Activated CD4-positive, alpha-beta T cell treated with anti-CD3 and anti-CD28 coated beads, Interleukin-10, Interleukin-2, amounts not matched to agents 100 ng/mL and 50 ng/mL, durations not matched to agents 16 hours and 8 hours (primary cell): ENCODE data around the gene PGM2.
"Not testable (repeated sequence)": the region's sequence is repeated elsewhere in the genome, so short reads cannot be mapped to it uniquely, and the experiment has no call there.

Experiments used
- DNase-seq: peaks from one replicate; pipeline ENCODE4 v3.0.0-alpha.2; 2020

PGM2 gene

GRCh38 chr4:37818752-37819151, 7.7 kb upstream of the PGM2 start:
- no peak for DNase-seq

GRCh38 chr4:37820458-37820857, 6.0 kb upstream of the PGM2 start:
- DNase-seq: not testable (repeated sequence)

- DNase-seq: no peak
Observed at GRCh38 chr4:37821953-37822605, 4.4 kb upstream of the PGM2 start.

GRCh38 chr4:37825501-37825900, 985 bp upstream of the PGM2 start:
- DNase-seq: not testable (repeated sequence)

- no peak for DNase-seq
Observed at GRCh38 chr4:37825968-37826294, 555 bp upstream of the PGM2 start.

- peak; percentile 20 for DNase-seq
Observed at GRCh38 chr4:37827030-37827685, 672 bp downstream of the PGM2 start.

GRCh38 chr4:37827802-37828321, 1.4 kb downstream of the PGM2 start:
- no peak for DNase-seq

- no peak for DNase-seq
Observed at GRCh38 chr4:37828843-37829242, 2.4 kb downstream of the PGM2 start.

GRCh38 chr4:37830640-37831039, 4.2 kb downstream of the PGM2 start:
- no peak for DNase-seq

GRCh38 chr4:37835031-37835430, 8.5 kb downstream of the PGM2 start:
- no peak for DNase-seq

- no peak for DNase-seq
Observed at GRCh38 chr4:37835806-37836205, 9.3 kb downstream of the PGM2 start.

GRCh38 chr4:37836274-37836673, 9.8 kb downstream of the PGM2 start:
- DNase-seq: no peak

GRCh38 chr4:37836838-37837440, 10.5 kb downstream of the PGM2 start:
- DNase-seq: no peak

GRCh38 chr4:37837446-37837845, 11.0 kb downstream of the PGM2 start:
- peak; percentile 24 for DNase-seq

GRCh38 chr4:37839426-37839825, 12.9 kb downstream of the PGM2 start:
- DNase-seq: no peak

GRCh38 chr4:37844204-37844603, 17.7 kb downstream of the PGM2 start:
- DNase-seq: no peak

GRCh38 chr4:37845201-37845600, 18.7 kb downstream of the PGM2 start:
- no peak for DNase-seq

- DNase-seq: no peak
Observed at GRCh38 chr4:37847311-37847884, 20.9 kb downstream of the PGM2 start.

GRCh38 chr4:37852376-37852775, 25.9 kb downstream of the PGM2 start:
- DNase-seq: no peak

GRCh38 chr4:37858112-37858511, 31.6 kb downstream of the PGM2 start:
- no peak for DNase-seq

GRCh38 chr4:37858872-37859271, 32.4 kb downstream of the PGM2 start:
- no peak for DNase-seq

- no peak for DNase-seq
Observed at GRCh38 chr4:37860266-37860665, 33.8 kb downstream of the PGM2 start.

- DNase-seq: no peak
Observed at GRCh38 chr4:37862961-37863360, 36.5 kb downstream of the PGM2 start.

GRCh38 chr4:37864786-37865185, 38.3 kb downstream of the PGM2 start:
- DNase-seq: no peak
